Neural progenitor cell (in vitro differentiated cells): ENCODE results near the gene TRIM40. TPM values are rescaled to one million over a fixed set of nuclear protein-coding genes. Genes with fewer than 3 reads are reported as not detected.

ENCODE experiments used
- DNase-seq: peaks from one replicate; pipeline ENCODE4 v3.0.0-alpha.2; 2016; ENCODE audit warnings: low spot score
- H2AFZ ChIP-seq: fragments of 200-600 bp; sonication (generic); replicated peaks from 2 replicates; pipeline ENCODE4 v1.6.1; 2016; ENCODE audit warnings: antibody characterized with exemption
- H3F3A ChIP-seq: fragments of 200-600 bp; sonication (generic); 2 replicates; pipeline ENCODE4 v1.6.1; 2016; ENCODE audit warnings: antibody characterized with exemption, low read depth
- H3K27ac ChIP-seq: fragments of 200-600 bp; sonication (generic); 2 replicates; pipeline ENCODE4 v1.5.1; 2016; ENCODE audit warnings: mild to moderate bottlenecking
- H3K27me3 ChIP-seq: fragments of 200-600 bp; sonication (generic); 2 replicates; pipeline ENCODE4 v1.6.1; 2016; ENCODE audit warnings: mild to moderate bottlenecking, moderate library complexity
- H3K36me3 ChIP-seq: fragments of 200-600 bp; sonication (generic); 2 replicates; pipeline ENCODE4 v1.5.1; 2016
- H3K4me1 ChIP-seq: fragments of 200-600 bp; sonication (generic); 2 replicates; pipeline ENCODE4 v1.6.1; 2016; ENCODE audit warnings: mixed run types
- H3K4me2 ChIP-seq: fragments of 200-600 bp; sonication (generic); 2 replicates; pipeline ENCODE4 v1.6.1; 2016
- H3K4me3 ChIP-seq: fragments of 200-600 bp; sonication (generic); 2 replicates; pipeline ENCODE4 v1.5.1; 2016
- H3K79me2 ChIP-seq: fragments of 200-600 bp; sonication (generic); 2 replicates; pipeline ENCODE4 v1.6.1; 2016; ENCODE audit warnings: low read depth
- H3K9ac ChIP-seq: fragments of 200-600 bp; sonication (generic); 2 replicates; pipeline ENCODE4 v1.6.1; 2016
- H3K9me3 ChIP-seq: fragments of 200-600 bp; sonication (generic); 2 replicates; pipeline ENCODE4 v1.5.1; 2016; ENCODE audit warnings: low read depth
- H4K20me1 ChIP-seq: fragments of 200-600 bp; sonication (generic); 2 replicates; pipeline ENCODE4 v1.6.1; 2016; ENCODE audit warnings: low read depth
- H3K27ac Mint-ChIP-seq: 3 replicates; pipeline ENCODE4 v1.8.0; 2021; ENCODE audit warnings: mixed read lengths
- H3K27me3 Mint-ChIP-seq: 2 replicates; pipeline ENCODE4 v1.8.0; 2022; ENCODE audit warnings: low read depth, mild to moderate bottlenecking, inconsistent platforms, moderate library complexity, mixed read lengths; ENCODE audit not compliant: insufficient read depth
- H3K36me3 Mint-ChIP-seq: 3 replicates; pipeline ENCODE4 v1.8.0; 2021; ENCODE audit warnings: mixed read lengths
- H3K4me1 Mint-ChIP-seq: 3 replicates; pipeline ENCODE4 v1.8.0; 2021; ENCODE audit warnings: mixed read lengths
- H3K4me3 Mint-ChIP-seq: 3 replicates; pipeline ENCODE4 v1.8.0; 2021; ENCODE audit warnings: mild to moderate bottlenecking, moderate library complexity, mixed read lengths
- H3K9me3 Mint-ChIP-seq: 3 replicates; pipeline ENCODE4 v1.8.0; 2020; ENCODE audit warnings: mixed read lengths
- EZH2 ChIP-seq: fragments of 200-600 bp; sonication (generic); IDR thresholded peaks from 2 replicates; pipeline ENCODE4 v1.6.1; 2017; ENCODE audit warnings: antibody characterized with exemption, mild to moderate bottlenecking, moderate library complexity
- EZH2phosphoT487 ChIP-seq: fragments of 200-600 bp; sonication (generic); IDR thresholded peaks from 2 replicates; pipeline ENCODE4 v1.6.1; 2017; ENCODE audit warnings: antibody characterized with exemption
- total RNA-seq: library from RNA; depleted of rRNA; stranded (reverse); fragments of >200 nt; gene quantifications from 2 replicates; pipeline ENCODE4 v1.2.3, GENCODE V29; 2015; ENCODE audit warnings: low replicate concordance
- TF ChIP-seq, protein P1 (sequence below): fragments of 200-600 bp; sonication (generic); IDR thresholded peaks from 2 replicates; pipeline ENCODE4 v1.5.1; 2017; ENCODE audit warnings: antibody characterized with exemption, mild to moderate bottlenecking

TRIM40 gene, protein sequence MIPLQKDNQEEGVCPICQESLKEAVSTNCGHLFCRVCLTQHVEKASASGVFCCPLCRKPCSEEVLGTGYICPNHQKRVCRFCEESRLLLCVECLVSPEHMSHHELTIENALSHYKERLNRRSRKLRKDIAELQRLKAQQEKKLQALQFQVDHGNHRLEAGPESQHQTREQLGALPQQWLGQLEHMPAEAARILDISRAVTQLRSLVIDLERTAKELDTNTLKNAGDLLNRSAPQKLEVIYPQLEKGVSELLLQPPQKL
- not detected in 2 replicates for total RNA-seq

DNA sequence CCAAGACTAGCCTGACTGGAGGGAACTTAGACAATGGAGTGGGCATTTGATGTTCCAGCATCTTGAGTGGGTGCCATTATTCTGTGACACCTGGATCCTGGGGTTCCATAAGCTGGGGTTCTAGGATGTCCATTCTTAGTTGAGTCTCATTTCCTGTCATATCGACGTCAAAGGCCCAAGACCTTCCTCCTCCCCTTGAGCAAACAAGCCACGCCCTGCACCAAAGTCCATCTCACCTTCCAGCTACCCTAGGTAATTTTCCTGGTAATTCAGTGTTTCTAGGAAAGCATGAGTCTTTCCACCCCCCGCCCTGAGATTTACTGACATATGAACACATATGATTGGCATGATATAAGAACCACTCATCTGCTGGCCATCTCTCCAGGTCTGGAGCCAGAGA, at the start of gene TRIM40:
Gene TRIM40, plus strand, starts transcription at position 384 of the 400 bp plus-strand sequence. CDS start 897 bp downstream, outside the sequence.
- no peak within 1 kb of the TSS for H3K27ac Mint-ChIP-seq
- H3K4me1 Mint-ChIP-seq = peaks cover 4% of the 10 kb centered on the region
- no peaks in the 10 kb centered on the region for H3K36me3 ChIP-seq
- no peak within 1 kb of the TSS for H3K4me2 ChIP-seq
- H3K27me3 Mint-ChIP-seq = peaks cover 14% of the 10 kb centered on the region
- no peaks in the 10 kb centered on the region for H3K9me3 Mint-ChIP-seq
- no peak within 1 kb of the TSS for H2AFZ ChIP-seq
- no peak for DNase-seq
- peaks cover 64% of the 10 kb centered on the region for H3K27me3 ChIP-seq
- H3K9ac ChIP-seq = no peak within 1 kb of the TSS
- H3K4me3 Mint-ChIP-seq = no peak within 1 kb of the TSS
- H3K79me2 ChIP-seq = no peaks in the 10 kb centered on the region
- no peaks in the 10 kb centered on the region for H4K20me1 ChIP-seq
- no peak within 1 kb of the TSS for H3K4me3 ChIP-seq
- no peaks in the 10 kb centered on the region for H3K9me3 ChIP-seq
- H3K36me3 Mint-ChIP-seq = no peaks in the 10 kb centered on the region
- no peak for TF ChIP-seq EZH2phosphoT487
- no peak for TF ChIP-seq EZH2
- H3F3A ChIP-seq = no peaks in the 10 kb centered on the region
- H3K27ac ChIP-seq = no peak within 1 kb of the TSS
- no peaks in the 10 kb centered on the region for H3K4me1 ChIP-seq

DNA sequence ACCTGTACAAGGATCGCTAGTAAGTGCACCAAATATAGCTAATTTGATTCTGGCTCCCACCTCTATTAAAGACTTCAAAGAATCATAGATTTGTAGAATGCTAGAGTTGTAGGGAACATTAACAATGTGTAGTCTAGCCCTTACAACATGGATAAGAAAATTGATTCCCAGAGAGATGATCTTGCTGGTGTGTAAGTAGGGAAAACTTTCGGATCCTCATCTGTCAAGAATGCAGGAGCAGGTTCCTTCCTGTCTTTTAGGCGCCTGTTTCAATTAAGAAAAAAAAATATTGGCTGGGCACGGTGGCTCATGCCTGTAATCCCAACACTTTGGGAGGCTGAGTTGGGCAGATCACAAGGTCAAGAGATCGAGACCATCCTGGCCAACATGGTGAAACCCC, 48.1 kb upstream of the TRIM40 start:
- H2AFZ ChIP-seq = no peak overlapping the region
- Mint-ChIP-seq H3K27ac (no peak overlapping the region), H3K36me3 (no peaks in the 10 kb centered on the region), H3K4me3 (no peak overlapping the region), H3K4me1 (no peaks in the 10 kb centered on the region), H3K9me3 (peaks cover 7% of the 10 kb centered on the region), H3K27me3 (peaks cover 20% of the 10 kb centered on the region)
- no peaks in the 10 kb centered on the region for H3K4me1 ChIP-seq
- H3K36me3 ChIP-seq = no peaks in the 10 kb centered on the region
- H3K27me3 ChIP-seq = peaks cover 53% of the 10 kb centered on the region
- H4K20me1 ChIP-seq = no peaks in the 10 kb centered on the region
- no peaks in the 10 kb centered on the region for H3K79me2 ChIP-seq
- no peaks in the 10 kb centered on the region for H3K9me3 ChIP-seq
- no peak overlapping the region for H3K4me2 ChIP-seq
- H3F3A ChIP-seq = no peaks in the 10 kb centered on the region
- no peak for DNase-seq
- TF ChIP-seq EZH2phosphoT487 (no peak), EZH2 (no peak)
- TF ChIP-seq, protein P1, sequence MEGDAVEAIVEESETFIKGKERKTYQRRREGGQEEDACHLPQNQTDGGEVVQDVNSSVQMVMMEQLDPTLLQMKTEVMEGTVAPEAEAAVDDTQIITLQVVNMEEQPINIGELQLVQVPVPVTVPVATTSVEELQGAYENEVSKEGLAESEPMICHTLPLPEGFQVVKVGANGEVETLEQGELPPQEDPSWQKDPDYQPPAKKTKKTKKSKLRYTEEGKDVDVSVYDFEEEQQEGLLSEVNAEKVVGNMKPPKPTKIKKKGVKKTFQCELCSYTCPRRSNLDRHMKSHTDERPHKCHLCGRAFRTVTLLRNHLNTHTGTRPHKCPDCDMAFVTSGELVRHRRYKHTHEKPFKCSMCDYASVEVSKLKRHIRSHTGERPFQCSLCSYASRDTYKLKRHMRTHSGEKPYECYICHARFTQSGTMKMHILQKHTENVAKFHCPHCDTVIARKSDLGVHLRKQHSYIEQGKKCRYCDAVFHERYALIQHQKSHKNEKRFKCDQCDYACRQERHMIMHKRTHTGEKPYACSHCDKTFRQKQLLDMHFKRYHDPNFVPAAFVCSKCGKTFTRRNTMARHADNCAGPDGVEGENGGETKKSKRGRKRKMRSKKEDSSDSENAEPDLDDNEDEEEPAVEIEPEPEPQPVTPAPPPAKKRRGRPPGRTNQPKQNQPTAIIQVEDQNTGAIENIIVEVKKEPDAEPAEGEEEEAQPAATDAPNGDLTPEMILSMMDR = no peak
- H3K27ac ChIP-seq = no peak overlapping the region
- H3K4me3 ChIP-seq = no peak overlapping the region
- no peak overlapping the region for H3K9ac ChIP-seq

DNA sequence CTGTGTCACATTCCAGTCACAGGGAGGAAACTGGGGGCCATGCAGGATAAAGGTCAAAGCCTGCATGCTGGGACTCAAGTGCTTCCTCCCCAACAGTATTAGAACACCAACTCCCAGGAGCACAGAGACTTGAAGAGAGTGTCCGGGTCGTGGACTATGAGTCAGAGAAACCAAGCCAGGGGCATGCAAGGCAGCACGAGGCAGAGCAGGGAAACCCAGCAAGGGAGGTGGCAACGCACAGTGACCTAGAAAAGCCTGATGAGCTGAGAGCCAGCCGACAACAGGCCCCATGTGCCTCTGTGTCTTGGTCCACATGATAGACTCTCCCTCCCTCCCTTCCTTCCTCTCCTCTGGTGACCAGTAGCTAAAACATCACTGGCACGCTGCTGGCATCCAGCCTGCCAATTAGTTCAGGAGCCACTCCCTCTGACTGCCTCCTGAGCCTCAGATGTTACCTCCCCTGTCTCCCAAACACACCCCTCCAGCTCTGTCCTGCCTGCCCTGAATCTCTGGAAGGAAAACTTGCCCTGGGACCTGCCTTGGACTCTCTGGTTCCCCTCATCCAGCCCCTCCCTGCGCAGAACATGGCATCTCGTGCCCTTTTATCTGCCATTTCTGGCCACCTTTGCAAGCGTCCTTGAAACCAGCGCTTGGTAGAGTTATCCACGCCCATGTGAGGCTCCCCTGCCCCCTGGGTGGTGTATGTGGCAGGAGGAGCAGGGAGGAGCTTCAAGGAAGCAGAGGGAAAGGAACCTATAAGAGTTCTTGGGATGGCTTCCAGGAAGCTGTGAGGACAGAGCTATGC, 44.2 kb upstream of the TRIM40 start:
- H3K27me3 ChIP-seq = peaks cover 85% of the 10 kb centered on the region
- H3K36me3 Mint-ChIP-seq = no peaks in the 10 kb centered on the region
- H3K27ac ChIP-seq = no peak overlapping the region
- no peaks in the 10 kb centered on the region for H3K79me2 ChIP-seq
- no peaks in the 10 kb centered on the region for H3F3A ChIP-seq
- no peak overlapping the region for H3K9ac ChIP-seq
- no peaks in the 10 kb centered on the region for H3K4me1 Mint-ChIP-seq
- peaks cover 3% of the 10 kb centered on the region for H3K9me3 Mint-ChIP-seq
- H3K27ac Mint-ChIP-seq = no peak overlapping the region
- no peak overlapping the region for H3K4me2 ChIP-seq
- peaks cover 31% of the 10 kb centered on the region for H3K27me3 Mint-ChIP-seq
- no peaks in the 10 kb centered on the region for H3K9me3 ChIP-seq
- no peaks in the 10 kb centered on the region for H4K20me1 ChIP-seq
- TF ChIP-seq, protein P1 = no peak
- TF ChIP-seq EZH2 (no peak), EZH2phosphoT487 (no peak)
- DNase-seq = no peak
- H3K36me3 ChIP-seq = no peaks in the 10 kb centered on the region
- peak overlapping the region; percentile 76 for H2AFZ ChIP-seq
- no peak overlapping the region for H3K4me3 ChIP-seq
- H3K4me1 ChIP-seq = no peaks in the 10 kb centered on the region
- H3K4me3 Mint-ChIP-seq = no peak overlapping the region
